ENCODE results near the gene RTP3. TPM values are rescaled to one million over a fixed set of nuclear protein-coding genes. Genes with fewer than 3 reads are reported as not detected.
"Not testable (repeated sequence)": the region's sequence is repeated elsewhere in the genome, so short reads cannot be mapped to it uniquely, and the experiment has no call there.

Gene RTP3
- total RNA-seq, 2 experiments from 2014 or later: not detected

DNA sequence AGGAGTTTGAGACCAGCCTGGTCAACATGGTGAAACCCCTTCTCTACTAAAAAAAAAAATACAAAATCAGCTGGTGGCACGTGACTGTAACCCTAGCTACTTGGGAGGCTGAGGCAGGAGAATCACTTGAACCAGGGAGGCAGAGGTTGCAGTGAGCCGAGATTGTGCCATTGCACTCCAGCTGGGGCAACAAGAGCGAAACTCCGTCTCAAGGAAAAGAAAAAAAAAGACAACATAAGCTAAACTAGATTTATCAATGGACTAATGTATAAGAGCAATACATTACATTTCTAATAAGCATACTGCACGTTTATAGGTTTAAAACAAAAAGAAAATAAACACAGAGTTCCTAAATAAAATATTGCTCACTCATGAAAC, 40.6 kb downstream of the RTP3 start:
- ChIA-PET CTCF (interaction anchor here (1.5 to 2.8 kb wide), 3 partner anchors 19 to 49 kb away, joined by 4 to 12 read pairs (median 8); no protein-coding TSS in a partner anchor), POLR2A (interaction anchor here (0.6 kb wide), 1 partner anchor 1045 kb away, joined by 3 read pairs; no protein-coding TSS in a partner anchor)

DNA sequence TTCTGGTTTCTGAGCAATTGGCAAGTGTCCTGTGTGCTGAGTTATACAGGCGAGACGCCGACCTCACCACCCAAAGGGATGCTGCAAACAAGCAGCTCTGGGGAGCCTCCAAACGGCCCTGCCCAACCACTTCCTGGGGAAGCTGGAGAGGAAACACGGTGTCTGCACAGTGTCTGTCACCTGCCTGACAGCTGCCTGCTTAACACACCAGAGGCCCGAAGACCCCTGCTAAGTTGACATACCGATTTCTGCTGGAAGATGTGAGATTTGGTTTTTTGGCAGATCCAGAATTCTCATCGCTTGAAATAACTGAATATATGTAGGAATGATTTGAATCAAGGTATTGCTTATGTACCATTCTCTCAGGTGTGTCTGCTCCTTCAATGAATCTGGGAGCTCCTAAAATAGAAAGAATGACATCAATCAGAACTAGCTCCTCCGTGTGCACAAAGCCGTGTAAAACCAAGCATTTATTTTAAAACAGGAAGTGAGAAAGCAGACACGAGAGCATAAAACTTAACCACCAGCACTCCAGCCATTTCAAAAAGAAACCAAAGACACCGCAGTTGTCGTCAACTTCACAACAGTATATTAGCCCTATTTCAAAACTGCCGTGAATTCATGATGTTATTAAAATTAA, 41.1 kb downstream of the RTP3 start:
- ChIA-PET CTCF (interaction anchor here (1.5 to 2.8 kb wide), 3 partner anchors 19 to 50 kb away, joined by 4 to 12 read pairs (median 8); no protein-coding TSS in a partner anchor), POLR2A (interaction anchor here (0.6 kb wide), 1 partner anchor 1044 kb away, joined by 3 read pairs; no protein-coding TSS in a partner anchor)

DNA sequence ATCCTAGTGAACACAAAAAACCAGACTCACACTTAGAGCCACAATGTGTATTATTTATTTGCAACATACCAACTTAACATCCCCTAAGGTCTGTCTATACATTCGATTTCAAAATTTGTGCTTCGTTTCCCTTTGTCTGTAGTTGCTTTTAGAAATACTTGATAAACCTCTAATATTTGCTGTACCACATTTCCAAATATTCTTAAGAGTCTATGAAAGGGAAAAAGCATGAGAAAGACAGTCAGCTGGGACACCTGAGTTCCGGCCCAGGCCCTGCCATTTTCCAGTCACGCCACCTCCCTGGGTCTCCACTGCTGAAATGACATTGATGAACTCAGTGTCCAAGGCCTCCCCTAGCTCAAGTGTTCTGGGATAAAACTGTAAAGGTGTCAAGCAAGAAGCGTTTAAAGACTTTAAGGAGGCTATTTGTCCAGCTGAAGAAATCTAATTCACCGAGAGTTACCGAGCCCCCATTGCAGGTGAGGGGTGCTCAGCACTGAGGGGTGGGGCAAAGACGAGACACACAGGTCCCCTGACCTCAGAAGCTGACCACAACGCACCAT, 41.7 kb downstream of the RTP3 start:
- POLR2A ChIA-PET: no interaction called here
- CTCF ChIA-PET: interaction anchor here (1.5 to 2.8 kb wide), 2 partner anchors 22 to 50 kb away, joined by 4 to 12 read pairs; no protein-coding TSS in a partner anchor

DNA sequence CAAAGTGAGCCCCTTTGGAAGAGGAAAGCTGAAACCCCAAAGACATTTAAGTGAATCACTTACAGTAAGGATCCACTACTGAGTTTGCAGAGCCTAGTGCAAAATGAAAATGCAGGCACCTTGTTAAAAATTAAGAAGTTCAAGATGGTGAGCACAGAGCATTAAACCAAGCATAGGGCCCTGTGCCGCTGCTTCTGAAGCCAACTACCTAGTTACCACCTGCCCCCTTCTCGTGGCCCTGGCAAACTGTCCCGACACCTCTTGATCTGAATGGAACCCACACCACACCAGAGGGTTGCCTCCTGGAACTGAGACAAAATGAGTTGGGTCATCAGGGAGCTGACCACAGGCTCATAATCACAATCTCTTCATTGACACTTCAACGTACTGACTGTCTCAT, 42.8 kb downstream of the RTP3 start:
- POLR2A ChIA-PET: no interaction called here
- CTCF ChIA-PET: interaction anchor here (0.7 to 2.8 kb wide), 3 partner anchors 9 to 52 kb away, joined by 3 to 12 read pairs (median 3); no protein-coding TSS in a partner anchor

DNA sequence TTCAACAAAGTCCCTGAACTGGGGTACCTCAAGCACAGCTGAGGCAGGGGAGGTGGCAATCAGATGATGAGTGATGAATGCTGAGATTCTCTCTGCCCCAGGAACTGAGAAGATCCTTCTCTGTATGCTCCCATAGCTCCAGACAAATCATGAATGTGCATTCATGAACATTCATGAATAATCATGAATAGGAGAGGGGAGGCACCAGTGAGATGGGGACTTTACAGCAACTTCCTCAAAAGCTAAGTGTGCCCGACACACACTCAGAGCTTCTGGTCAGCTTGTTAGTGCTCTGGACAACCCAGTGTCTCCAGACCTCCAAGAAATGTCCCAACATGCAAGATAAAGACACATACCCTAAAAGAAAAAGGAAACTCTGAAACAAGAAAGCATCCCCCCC, 44.1 kb downstream of the RTP3 start:
- CTCF ChIA-PET: interaction anchor here (0.6 to 1.5 kb wide), 3 partner anchors 16 to 185 kb away, joined by 3 to 4 read pairs (median 3); no protein-coding TSS in a partner anchor
- POLR2A ChIA-PET: no interaction called here

DNA sequence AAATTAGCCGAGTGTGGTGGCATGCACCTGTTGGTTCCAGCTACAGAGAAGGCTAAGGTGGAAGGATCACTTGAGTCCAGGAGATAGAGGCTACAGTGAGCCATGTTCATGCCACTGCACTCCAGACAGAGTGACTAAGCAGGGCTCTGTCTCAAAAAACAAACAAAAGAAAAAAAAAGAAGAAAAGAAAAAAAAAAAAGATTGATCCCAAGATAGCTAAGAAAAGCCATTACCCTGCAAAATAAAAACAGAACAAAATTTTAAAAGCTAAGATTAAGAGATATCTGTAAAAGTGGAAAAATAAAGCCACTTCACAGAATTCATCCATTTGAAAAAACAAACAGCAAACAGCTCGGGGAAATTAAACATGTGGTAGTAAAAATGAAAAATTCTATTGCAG, 44.6 kb downstream of the RTP3 start:
- ChIA-PET CTCF (interaction anchor here (0.6 kb wide), 1 partner anchor 186 kb away, joined by 4 read pairs; no protein-coding TSS in a partner anchor), POLR2A (no interaction called here)

DNA sequence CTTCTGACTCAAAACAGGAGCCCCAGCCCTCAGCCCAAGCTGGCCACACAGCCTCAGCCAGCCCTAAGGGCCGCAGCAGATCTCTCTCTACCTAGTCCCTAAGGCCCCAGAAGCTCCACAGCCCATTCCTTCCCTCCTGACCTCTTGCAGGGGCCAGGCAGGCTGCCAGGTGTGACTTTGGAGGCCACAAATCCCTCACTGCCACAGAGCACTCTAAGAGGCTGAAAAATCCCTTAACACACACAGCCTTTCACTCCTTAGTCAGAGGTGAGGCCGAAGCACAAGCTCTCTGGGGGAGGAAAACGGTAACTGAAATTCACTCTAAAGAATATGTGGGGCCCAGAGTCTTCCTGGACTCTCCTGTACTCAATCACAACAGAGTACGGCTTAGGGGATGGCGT, 45.0 kb downstream of the RTP3 start:
- ChIA-PET CTCF (interaction anchor here (0.6 to 0.7 kb wide), 2 partner anchors 54 to 186 kb away, joined by 3 to 4 read pairs; no protein-coding TSS in a partner anchor), POLR2A (no interaction called here)

DNA sequence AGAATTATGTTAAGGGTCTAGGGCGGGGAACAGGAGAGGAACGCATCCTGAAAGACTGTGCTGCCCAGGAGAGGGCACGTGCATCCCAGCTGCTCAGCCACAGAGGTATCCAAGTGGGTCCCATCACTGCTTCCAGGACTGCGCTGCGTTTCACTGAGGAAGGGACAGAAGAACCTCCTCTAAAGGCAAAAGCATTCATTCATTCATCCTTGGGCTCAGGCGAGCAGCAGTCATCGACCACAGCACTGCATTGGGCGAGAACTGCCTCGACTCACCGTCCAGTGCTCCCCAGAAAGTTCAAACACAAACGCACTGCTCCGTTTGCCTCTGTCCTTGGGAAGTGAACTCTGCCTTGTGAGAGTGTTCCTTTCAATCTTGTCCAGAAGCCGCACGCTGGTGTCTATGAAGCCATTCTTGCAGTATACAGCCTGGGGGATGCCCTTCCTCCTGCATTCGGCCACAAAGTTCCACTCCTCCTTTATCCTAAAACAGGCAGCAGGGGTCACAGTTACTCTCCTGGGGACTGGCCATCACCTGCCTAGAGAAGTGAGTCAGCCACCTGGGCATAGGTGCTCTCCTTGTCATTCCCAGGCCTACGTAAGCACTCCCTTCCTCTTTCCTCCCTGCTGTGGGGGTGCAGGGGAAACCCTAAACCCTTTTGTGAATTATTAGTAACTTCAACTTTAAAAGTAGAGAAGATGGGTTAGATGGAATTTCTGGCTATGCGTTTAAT, 47.2 kb downstream of the RTP3 start:
- CTCF ChIA-PET: interaction anchor here (2.5 kb wide), 1 partner anchor 56 kb away, joined by 7 read pairs; no protein-coding TSS in a partner anchor
- POLR2A ChIA-PET: no interaction called here

DNA sequence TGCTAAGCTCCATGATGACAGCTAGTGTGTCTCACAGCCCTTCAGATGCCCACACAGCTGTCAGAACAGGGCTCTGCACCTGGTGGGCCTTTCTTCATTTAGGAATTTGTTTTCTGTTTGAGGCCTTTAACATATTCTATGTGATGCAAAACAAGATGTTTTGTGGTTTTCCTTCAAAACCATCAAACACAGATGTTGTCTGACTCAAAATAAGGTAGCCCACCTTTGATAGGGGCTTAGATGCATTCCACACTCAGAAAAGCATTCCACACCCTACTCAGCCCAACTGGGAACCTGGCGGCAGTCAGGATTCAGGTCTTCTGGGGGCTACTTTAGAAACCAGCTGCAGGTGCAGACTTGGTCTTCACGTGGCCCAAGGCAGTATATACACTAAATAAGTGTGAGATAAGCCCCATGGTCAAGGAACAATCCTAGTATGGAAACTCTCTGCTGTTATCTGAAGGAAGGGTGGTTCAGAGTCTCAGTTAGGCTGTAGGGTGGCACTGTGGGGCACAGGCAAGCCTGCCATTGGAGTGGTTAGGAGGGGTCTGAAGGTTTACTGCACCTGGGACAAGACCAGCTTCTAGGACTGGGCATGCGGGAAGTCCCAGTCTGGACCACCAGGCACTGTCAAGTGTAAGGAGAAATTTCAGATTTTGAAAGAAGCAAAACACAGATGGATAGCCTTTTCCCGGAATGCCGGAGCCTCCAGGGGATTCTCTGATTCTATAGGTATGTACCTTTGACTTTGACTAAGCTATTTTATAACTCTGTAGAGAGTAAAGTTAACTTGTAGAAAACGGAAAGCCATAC, 48.2 kb downstream of the RTP3 start:
- POLR2A ChIA-PET: no interaction called here
- CTCF ChIA-PET: interaction anchor here (2.5 kb wide), 1 partner anchor 57 kb away, joined by 7 read pairs; no protein-coding TSS in a partner anchor

DNA sequence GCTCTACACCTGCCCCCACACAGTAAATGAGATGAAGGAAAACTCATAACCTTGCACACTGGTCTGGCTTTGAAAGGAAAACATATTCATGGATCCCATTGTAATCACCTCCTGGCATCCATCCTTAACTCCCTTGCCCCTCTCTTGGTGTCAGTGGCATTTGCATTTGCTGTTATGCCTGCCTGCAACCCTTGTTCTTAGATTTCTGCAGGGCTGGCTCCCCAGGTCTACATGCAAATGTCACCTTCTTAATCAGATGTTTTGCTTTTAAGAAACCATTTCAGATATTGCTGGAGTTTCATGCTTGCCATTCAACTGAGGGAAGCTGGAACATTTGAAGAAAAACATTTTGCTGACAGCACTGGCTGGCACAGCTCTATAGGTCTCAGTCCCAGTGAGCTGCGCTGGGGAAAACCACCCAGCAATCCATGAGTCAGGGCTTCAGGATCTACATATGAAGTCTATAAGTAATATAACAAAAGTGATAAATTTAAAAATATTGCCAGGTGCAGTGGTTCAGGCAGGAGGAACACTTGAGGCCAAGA, 49.2 kb downstream of the RTP3 start:
- ChIA-PET CTCF (interaction anchor here (2.5 kb wide), 1 partner anchor 58 kb away, joined by 7 read pairs; no protein-coding TSS in a partner anchor), POLR2A (no interaction called here)

DNA sequence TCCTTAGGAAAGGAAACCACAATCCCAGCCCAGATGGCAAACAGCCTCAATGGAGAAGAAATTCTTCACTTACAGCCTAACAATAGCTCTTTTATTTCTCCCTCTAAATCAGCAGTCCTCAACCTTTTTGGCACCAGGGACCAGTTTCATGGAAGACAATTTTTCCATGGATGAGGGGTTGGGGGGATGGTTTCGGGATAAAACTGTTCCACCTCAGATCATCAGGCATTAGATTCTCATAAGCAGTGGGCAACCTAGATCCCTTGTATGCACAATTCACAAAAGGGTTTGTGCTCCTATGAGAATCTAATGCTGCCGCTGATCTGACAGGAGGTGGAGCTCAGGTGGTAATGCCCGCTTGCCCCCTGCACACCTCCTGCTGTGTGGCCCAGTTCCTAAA, 50.8 kb downstream of the RTP3 start:
- POLR2A ChIA-PET: not testable (repeated sequence)
- CTCF ChIA-PET: interaction anchor here (0.8 to 1.0 kb wide), 2 partner anchors 59 to 60 kb away, joined by 3 read pairs; no protein-coding TSS in a partner anchor

DNA sequence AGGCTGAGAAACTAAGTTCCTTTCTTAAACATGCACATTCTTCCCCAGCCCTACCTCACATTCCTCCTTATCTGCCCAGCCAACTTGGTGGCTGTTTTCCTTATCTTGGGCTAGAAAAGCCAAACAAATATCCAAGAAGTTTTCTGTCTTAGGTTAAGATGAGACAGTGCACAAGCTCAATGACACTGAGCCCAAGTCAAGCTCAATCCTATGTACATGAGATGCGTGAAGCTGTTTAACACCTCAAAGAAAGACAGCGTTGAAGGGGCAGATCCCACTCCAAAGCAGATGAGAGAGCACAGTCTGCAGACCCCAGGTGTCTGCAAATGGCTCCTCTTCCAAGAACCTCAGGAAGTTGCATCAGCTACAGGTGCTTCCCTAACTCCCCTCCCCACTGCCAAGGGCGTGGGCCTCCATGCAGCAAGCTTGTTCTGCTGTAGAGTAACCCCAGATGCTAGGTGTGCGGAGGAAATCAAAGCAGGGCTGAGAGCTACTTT, 51.7 kb downstream of the RTP3 start:
- POLR2A ChIA-PET: no interaction called here
- CTCF ChIA-PET: interaction anchor here (0.6 to 1.7 kb wide), 4 partner anchors 9 to 61 kb away, joined by 3 to 5 read pairs (median 3); no protein-coding TSS in a partner anchor

DNA sequence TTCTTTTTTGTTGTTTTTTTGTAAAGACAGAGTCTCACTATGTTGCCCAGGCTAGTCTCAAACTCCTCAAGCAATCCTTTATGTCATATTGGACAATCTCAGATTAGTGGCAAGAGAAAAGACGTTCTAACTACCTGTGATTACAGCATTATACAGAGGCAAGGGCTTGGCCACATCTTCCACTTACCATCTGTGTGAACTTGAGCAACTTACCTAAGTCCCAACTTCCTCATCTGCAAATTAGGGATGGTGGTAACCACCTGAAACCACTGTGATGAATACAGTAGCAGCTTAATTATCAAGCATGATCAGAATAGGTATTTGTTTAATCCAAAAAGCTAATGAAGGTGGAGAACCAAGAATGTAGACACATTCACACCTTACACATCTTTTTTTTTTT, 52.2 kb downstream of the RTP3 start:
- POLR2A ChIA-PET: no interaction called here
- CTCF ChIA-PET: interaction anchor here (0.6 to 1.7 kb wide), 2 partner anchors 8 to 9 kb away, joined by 3 to 5 read pairs; no protein-coding TSS in a partner anchor

Other genes with a start within 250 kb of the RTP3 start
- under 1 TPM; 0.34 to 0.42 TPM for gene CCR2, start 143.9 kb upstream of the RTP3 start, total RNA-seq
- 1 to 10 TPM; 2.6 to 3.1 TPM for gene CCR5, start 127.0 kb upstream of the RTP3 start, total RNA-seq
- gene CCRL2, start 90.7 kb upstream of the RTP3 start, total RNA-seq: 1 to 10 TPM; 3.0 to 3.6 TPM
- gene LTF, start 33.1 kb upstream of the RTP3 start, total RNA-seq: not detected
- not detected for gene LRRC2, start 68.3 kb downstream of the RTP3 start, total RNA-seq
- not detected for gene FAM240A, start 114.5 kb downstream of the RTP3 start, total RNA-seq
- under 1 TPM; 0.69 to 0.82 TPM for gene ALS2CL, start 195.7 kb downstream of the RTP3 start, total RNA-seq
- under 1 TPM; 0.25 to 0.30 TPM for gene TMIE, start 203.4 kb downstream of the RTP3 start, total RNA-seq
- gene PRSS50, start 219.9 kb downstream of the RTP3 start, total RNA-seq: not detected

Data from activated CD8-positive, alpha-beta memory T cell treated with anti-CD3 and anti-CD28 coated beads for 36 hours (primary cell).